A549 (cell line): ENCODE results near the gene NR2F2. TPM values are rescaled to one million over a fixed set of nuclear protein-coding genes. Genes with fewer than 3 reads are reported as not detected.

Experiments used
- ATAC-seq, 2 experiments: fragments of 200-7000 bp in 1 of 2; fragments of >200 bp in 1 of 2; cut with Nextera tagmentation in 1 of 2; cut with Tn5 transposase in 1 of 2; 3 replicates each; pipeline versions ENCODE4 v1.8.0 to v1.9.1; 2018 to 2020; ENCODE audit warnings: mild to moderate bottlenecking in 1 of 2, moderate library complexity in 1 of 2
- CTCF ChIA-PET: fragments of 300-600 bp; sonication (Branson Sonifier 250); formaldehyde crosslinking; extraction: SDS; loops from one replicate; lab custom pipeline; 2021; ENCODE audit warnings: antibody characterized with exemption, inconsistent platforms; lab: Yijun Ruan, JAX
- POLR2A ChIA-PET: fragments of 350-600 bp; formaldehyde crosslinking; extraction: SDS; loops from one replicate; lab custom pipeline; 2021; ENCODE audit warnings: antibody characterized with exemption, inconsistent platforms; lab: Yijun Ruan, JAX
- DNase-seq, 2 experiments: peaks; one replicate each; pipeline versions ENCODE4 v3.0.0 to v3.0.0-alpha.2; 2011 to 2016; ENCODE audit warnings: low read depth in 1 of 2, low spot score in 1 of 2
- FAIRE-seq: peaks from 2 replicates; lab custom pipeline; 2011; peaks lifted over from hg19 to GRCh38; lab: Jason Lieb, UNC
- H3K27ac ChIP-seq, 2 experiments: fragments of >200 bp; sonication (Bioruptor Twin); formaldehyde crosslinking; 3 replicates each; pipeline ENCODE4 v1.5.1; 2016 to 2017
- H3K4me1 ChIP-seq: fragments of >200 bp; sonication (Bioruptor Twin); formaldehyde crosslinking; 3 replicates; pipeline ENCODE4 v1.6.1; 2016
- H3K4me2 ChIP-seq: fragments of >200 bp; sonication (Bioruptor Twin); formaldehyde crosslinking; 3 replicates; pipeline ENCODE4 v1.6.1; 2016
- H3K4me3 ChIP-seq: fragments of >200 bp; sonication (Bioruptor Twin); formaldehyde crosslinking; 3 replicates; pipeline ENCODE4 v1.5.1; 2016
- H3K9me3 ChIP-seq: fragments of >200 bp; sonication (Bioruptor Twin); formaldehyde crosslinking; 3 replicates; pipeline ENCODE4 v1.6.1; 2016
- ATOH8 ChIP-seq: fragments of 250-450 bp; sonication (Bioruptor Pico); IDR thresholded peaks from 2 replicates; pipeline ENCODE4 v1.5.0; 2020; ENCODE audit warnings: low read depth, mild to moderate bottlenecking, moderate library complexity
- CBX8 ChIP-seq: fragments of 200-600 bp; sonication (generic); IDR thresholded peaks from 2 replicates; pipeline ENCODE4 v1.6.1; 2016
- CEBPB ChIP-seq, 2 experiments: fragments of >200 bp in 1 of 2; sonication (Bioruptor Twin) in 1 of 2; formaldehyde crosslinking in 1 of 2; IDR thresholded peaks; 2 replicates each; pipeline ENCODE4 v1.6.1; 2012 to 2016
- CHD2 ChIP-seq: fragments of 150-350 bp; IDR thresholded peaks from 2 replicates; pipeline ENCODE4 v1.6.1; 2014; ENCODE audit warnings: low read length; ENCODE audit not compliant: partially characterized antibody
- CHD4 ChIP-seq: fragments of 200-600 bp; sonication (generic); IDR thresholded peaks from 2 replicates; pipeline ENCODE4 v1.6.1; 2016; ENCODE audit warnings: antibody characterized with exemption, mild to moderate bottlenecking, borderline replicate concordance
- CTCF ChIP-seq: fragments of >200 bp; sonication (Bioruptor Twin); formaldehyde crosslinking; IDR thresholded peaks from 3 replicates; pipeline ENCODE4 v1.5.1; 2016
- E2F6 ChIP-seq: IDR thresholded peaks from 2 replicates; pipeline ENCODE4 v1.6.1; 2012; ENCODE audit warnings: low read depth, borderline replicate concordance
- EHMT2 ChIP-seq: fragments of 200-600 bp; sonication (generic); IDR thresholded peaks from 2 replicates; pipeline ENCODE4 v1.6.1; 2016; ENCODE audit warnings: antibody characterized with exemption, low read depth, mild to moderate bottlenecking, moderate library complexity
- FOXS1 ChIP-seq: fragments of 250-450 bp; sonication (Bioruptor Pico); IDR thresholded peaks from 2 replicates; pipeline ENCODE4 v1.5.0; 2020; ENCODE audit warnings: mild to moderate bottlenecking, moderate library complexity
- GATA3 ChIP-seq: IDR thresholded peaks from 2 replicates; pipeline ENCODE4 v1.6.1; 2012; ENCODE audit warnings: borderline replicate concordance
- HDAC2 ChIP-seq: fragments of 200-600 bp; sonication (generic); IDR thresholded peaks from 2 replicates; pipeline ENCODE4 v1.6.1; 2016
- HES2 ChIP-seq: fragments of >200 bp; sonication (Bioruptor Twin); formaldehyde crosslinking; IDR thresholded peaks from 2 replicates; pipeline ENCODE4 v1.6.1; 2016
- JUNB ChIP-seq: fragments of >200 bp; sonication (Bioruptor Twin); formaldehyde crosslinking; IDR thresholded peaks from 2 replicates; pipeline ENCODE4 v1.6.1; 2016
- MAX ChIP-seq: IDR thresholded peaks from 2 replicates; pipeline ENCODE4 v1.6.1; 2012
- NFE2L2 ChIP-seq: fragments of 150-350 bp; conservative IDR thresholded peaks from 2 replicates; pipeline ENCODE4 v1.6.1; 2014; ENCODE audit warnings: low read length
- NR3C1 ChIP-seq: fragments of >200 bp; sonication (Bioruptor Twin); formaldehyde crosslinking; IDR thresholded peaks from 3 replicates; pipeline ENCODE4 v1.6.1; 2017
- RAD21 ChIP-seq, 2 experiments: fragments of >200 bp in 1 of 2; sonication (Bioruptor Twin) in 1 of 2; formaldehyde crosslinking in 1 of 2; IDR thresholded peaks in 1 of 2; conservative IDR thresholded peaks in 1 of 2; 2 replicates in 1 of 2; 3 replicates in 1 of 2; pipeline ENCODE4 v1.6.1; 2012 to 2018; ENCODE audit warnings: inconsistent platforms in 1 of 2
- SMC3 ChIP-seq: fragments of >200 bp; sonication (Bioruptor Twin); formaldehyde crosslinking; IDR thresholded peaks from 3 replicates; pipeline ENCODE4 v1.6.1; 2018; ENCODE audit warnings: inconsistent platforms
- TFCP2L1 ChIP-seq: fragments of 250-450 bp; sonication (Bioruptor Pico); IDR thresholded peaks from 2 replicates; pipeline ENCODE4 v1.5.0; 2021; ENCODE audit warnings: mild to moderate bottlenecking
- ZFP36 ChIP-seq: fragments of 450-650 bp; IDR thresholded peaks from 2 replicates; pipeline ENCODE4 v1.6.1; 2014; ENCODE audit warnings: borderline replicate concordance; ENCODE audit not compliant: partially characterized antibody
- WGBS: methylation state at CpG from one replicate; pipeline ENCODE4 v1.1.6; 2017; ENCODE audit errors: missing lambda C conversion rate; 5-methylcytosine and 5-hydroxymethylcytosine counted together
- polyA plus RNA-seq, 4 experiments: library from polyadenylated mRNA; depleted of rRNA in 3 of 4; stranded (reverse); fragments of >200 nt; fragmentation: RNase III in 1 of 4; extraction: RNeasy Plus Mini Kit Qiagen cat#74134 plus additional on column Dnase treatment in 1 of 4; gene quantifications; 2 replicates in 3 of 4; 3 replicates in 1 of 4; pipeline ENCODE4 v1.2.3, GENCODE V29; 2011 to 2017

Gene NR2F2
- polyA plus RNA-seq, 2 of the 4 experiments (the other 2 are of a cell fraction) = 11.8 to 15.7 TPM

- POLR2A ChIA-PET = interaction anchor here (0.7 to 6.5 kb wide), 4 partner anchors 10 to 59 kb away, joined by 3 to 113 read pairs (median 4); no protein-coding TSS in a partner anchor
- ATAC-seq (peak; percentile 13 to 64; a peak in 5 of 6 replicates), DNase-seq (peak in 1 of 2 experiments; percentile 51)
These were observed 4.0 kb upstream of the NR2F2 start for GRCh38 chr15:96326328-96327154.

GRCh38 chr15:96327155-96327741 is 3.3 kb upstream of the NR2F2 start:
- DNase-seq (peak; percentile 82 to 90), ATAC-seq (peak; percentile 20 to 73; a peak in 5 of 6 replicates), FAIRE-seq (peak; percentile 36)
- peak overlapping the region; percentile 83 for H3K4me2 ChIP-seq
- H3K4me1 ChIP-seq = peaks cover 29% of the 10 kb centered on the region
- TF ChIP-seq RAD21 (conservative IDR thresholded peaks at IDR 0.05 in 1 of 2, IDR thresholded peaks at IDR 0.05 in 1 of 2) (peak; percentile 87 to 95), GATA3 (0 out of 2 replicates have a peak, but pooled peaks have one; percentile 16), CEBPB (IDR thresholded peaks at IDR 0.05) (peak; percentile 27 to 90; a peak in 3 of 4 replicates), SMC3 (peak; percentile 91), CTCF (peak; percentile 90), CBX8 (no peak), CHD2 (no peak), HES2 (no peak), NR3C1 (no peak), EHMT2 (no peak), E2F6 (peak; percentile 74; the same call in 1 of the 2 replicates), ATOH8 (CRISPR knock-in tag) (no peak), MAX (peak; percentile 64), NFE2L2 (no peak)
- 5% methylated on average over 14 of the region's 14 CpGs for WGBS
- CTCF ChIA-PET = interaction anchor here (0.5 to 7.5 kb wide), 68 partner anchors 10 to 1981 kb away, joined by 3 to 280 read pairs (median 4); no protein-coding TSS in a partner anchor
- POLR2A ChIA-PET = interaction anchor here (0.7 to 6.5 kb wide), 4 partner anchors 10 to 60 kb away, joined by 3 to 113 read pairs (median 4); no protein-coding TSS in a partner anchor
- peak overlapping the region; percentile 66 for H3K4me3 ChIP-seq
- H3K27ac ChIP-seq = peak overlapping the region; percentile 75 to 81
- H3K9me3 ChIP-seq = no peaks in the 10 kb centered on the region

More at GRCh38 chr15:96326328-96327154, 4.0 kb upstream of the NR2F2 start:
- no peaks in the 10 kb centered on the region for H3K9me3 ChIP-seq
- TF ChIP-seq TFCP2L1 (no peak), HDAC2 (0 out of 2 replicates have a peak, but pooled peaks have one; percentile 8), CEBPB (IDR thresholded peaks at IDR 0.05) (peak; percentile 37 to 55; a peak in 2 of 4 replicates), JUNB (no peak), CBX8 (no peak), FOXS1 (CRISPR knock-in tag) (0 out of 2 replicates have a peak, but pooled peaks have one; percentile 29), CHD4 (0 out of 2 replicates have a peak, but pooled peaks have one; percentile 59), ZFP36 (peak; percentile 4)
- FAIRE-seq = no peak
- H3K27ac ChIP-seq = peak overlapping the region; percentile 75 to 81
- peaks cover 29% of the 10 kb centered on the region for H3K4me1 ChIP-seq
- CTCF ChIA-PET = interaction anchor here (0.5 to 7.5 kb wide), 61 partner anchors 9 to 1982 kb away, joined by 3 to 280 read pairs (median 4); no protein-coding TSS in a partner anchor
- under 1% methylated on average over 36 of the region's 36 CpGs for WGBS
- H3K4me3 ChIP-seq = peak overlapping the region; percentile 66
- peak overlapping the region; percentile 83 for H3K4me2 ChIP-seq
